Suprapubic skin (tissue), 4 donors: ENCODE data around the gene ZNF606. TPM values are rescaled to one million over a fixed set of nuclear protein-coding genes. Genes with fewer than 3 reads are reported as not detected.

Experiments used
- DNase-seq, 2 donors: peaks; one replicate each; pipeline ENCODE4 v3.0.0-alpha.2; 2019; ENCODE audit warnings: low spot score in 2 of 2
- H3K27ac ChIP-seq: fragments of 200-600 bp; sonication (generic); one replicate; pipeline ENCODE4 v1.5.1; 2019
- H3K27me3 ChIP-seq: fragments of 200-600 bp; sonication (generic); one replicate; pipeline ENCODE4 v1.5.1; 2019
- H3K36me3 ChIP-seq: fragments of 200-600 bp; sonication (generic); one replicate; pipeline ENCODE4 v1.5.1; 2019
- H3K4me1 ChIP-seq: fragments of 200-600 bp; sonication (generic); one replicate; pipeline ENCODE4 v1.5.1; 2019
- H3K4me3 ChIP-seq: fragments of 200-600 bp; sonication (generic); one replicate; pipeline ENCODE4 v1.5.1; 2019; ENCODE audit warnings: mild to moderate bottlenecking
- H3K9me3 ChIP-seq: fragments of 200-600 bp; sonication (generic); one replicate; pipeline ENCODE4 v1.5.1; 2019
- CTCF ChIP-seq, 2 donors: fragments of 200-600 bp in 1 of 2; fragments of 450-650 bp in 1 of 2; sonication (generic) in 1 of 2; IDR thresholded peaks; one replicate each; pipeline ENCODE4 v1.5.1; 2016 to 2019; ENCODE audit warnings: antibody characterized with exemption in 2 of 2, mild to moderate bottlenecking in 1 of 2, moderate library complexity in 1 of 2
- EP300 ChIP-seq: sonication (generic); formaldehyde crosslinking; IDR thresholded peaks from one replicate; pipeline ENCODE4 v1.6.1; 2017; ENCODE audit warnings: antibody characterized with exemption
- POLR2A ChIP-seq, 2 donors: fragments of 450-650 bp; IDR thresholded peaks; one replicate each; pipeline ENCODE4 v1.6.1; 2017; ENCODE audit warnings: antibody characterized with exemption in 2 of 2, mild to moderate bottlenecking in 2 of 2, moderate library complexity in 2 of 2
- POLR2AphosphoS5 ChIP-seq, 3 donors: sonication (generic); formaldehyde crosslinking; IDR thresholded peaks; one replicate each; pipeline ENCODE4 v1.6.1; 2017; ENCODE audit warnings: antibody characterized with exemption in 3 of 3
- WGBS: methylation state at CpG from one replicate; pipeline ENCODE4 v1.1.5; 2018; 5-methylcytosine and 5-hydroxymethylcytosine counted together
- total RNA-seq, 4 donors: library from RNA; depleted of rRNA; stranded (reverse); fragments of >200 nt; gene quantifications; one replicate each; pipeline ENCODE4 v1.1.0, GENCODE V29; 2016

ZNF606 gene
- total RNA-seq, 4 donors from 2014 or later: 4.0 to 21.9 (median 14.3) TPM

GRCh38 chr19:58044886-58045285 is 42.3 kb upstream of the ZNF606 start:
- no peaks in the 10 kb centered on the region for H3K27me3 ChIP-seq
- H3K9me3 ChIP-seq: peaks cover 21% of the 10 kb centered on the region
- H3K27ac ChIP-seq: no peak overlapping the region
- 95% methylated on average over 20 of the region's 26 CpGs for WGBS
- no peaks in the 10 kb centered on the region for H3K36me3 ChIP-seq
- no peak for DNase-seq
- H3K4me3 ChIP-seq: no peak overlapping the region
- H3K4me1 ChIP-seq: no peaks in the 10 kb centered on the region
- TF ChIP-seq CTCF (IDR thresholded peaks at IDR 0.05) (no peak), POLR2A (IDR thresholded peaks at IDR 0.05) (no peak), POLR2AphosphoS5 (IDR thresholded peaks at IDR 0.05) (no peak)

- DNase-seq: no peak
- no peak for TF ChIP-seq CTCF (IDR thresholded peaks at IDR 0.05)
- TF ChIP-seq POLR2A (IDR thresholded peaks at IDR 0.05): no peak
- Histone ChIP-seq H3K9me3 (peaks cover 16% of the 10 kb centered on the region), H3K4me1 (no peaks in the 10 kb centered on the region), H3K27me3 (no peaks in the 10 kb centered on the region), H3K4me3 (no peak overlapping the region), H3K36me3 (no peaks in the 10 kb centered on the region), H3K27ac (no peak overlapping the region)
- 66% methylated on average over 26 of the region's 42 CpGs for WGBS
Measured at GRCh38 chr19:58044391-58044790, 41.8 kb upstream of the ZNF606 start.

DNA sequence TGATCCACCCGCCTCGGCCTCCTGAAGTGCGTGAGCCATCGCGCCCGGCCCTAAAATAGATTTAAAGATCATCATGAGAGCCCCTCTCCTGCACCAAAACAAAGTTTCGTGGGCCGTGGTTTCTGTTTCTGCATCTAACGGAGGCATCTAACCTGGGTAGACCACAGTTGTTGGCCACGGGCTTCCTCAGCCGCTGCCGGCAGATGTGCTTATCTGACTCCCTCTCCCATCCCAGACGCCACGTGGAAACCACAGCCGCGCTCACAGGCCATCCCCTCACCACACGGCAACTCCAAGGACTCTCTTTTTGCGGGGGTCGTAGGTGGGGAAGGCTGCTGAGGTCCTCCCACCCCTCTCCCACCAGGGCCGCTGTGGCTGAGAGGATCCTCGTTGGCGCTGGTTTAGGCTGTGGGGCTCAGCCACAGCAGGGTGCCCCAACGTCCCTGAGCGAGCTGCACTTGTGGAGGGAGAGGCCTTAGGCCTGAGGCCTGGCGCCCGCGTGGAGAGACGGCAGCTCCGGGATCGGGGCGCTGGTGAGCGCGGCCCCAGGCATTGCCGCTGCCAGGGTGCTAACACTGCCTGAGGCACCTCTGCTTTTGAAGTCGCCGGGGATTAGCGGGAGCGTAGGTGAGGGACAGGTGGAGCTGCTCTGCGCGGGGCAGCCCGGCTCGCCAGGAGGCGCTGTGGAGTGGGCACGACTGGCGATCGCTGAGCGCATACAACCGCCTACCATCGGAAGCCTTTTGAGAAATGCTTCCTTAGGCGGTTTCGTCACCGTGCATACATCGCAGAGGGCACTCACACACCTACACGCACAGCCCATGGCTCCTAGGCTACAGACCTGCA is 40.1 kb upstream of the ZNF606 start:
- peaks cover 3% of the 10 kb centered on the region for H3K27me3 ChIP-seq
- no peaks in the 10 kb centered on the region for H3K4me1 ChIP-seq
- TF ChIP-seq EP300 (no peak), POLR2A (IDR thresholded peaks at IDR 0.05) (no peak), POLR2AphosphoS5 (IDR thresholded peaks at IDR 0.05) (no peak), CTCF (IDR thresholded peaks at IDR 0.05) (no peak)
- H3K36me3 ChIP-seq: no peaks in the 10 kb centered on the region
- 38% methylated on average over 28 of the region's 54 CpGs for WGBS
- H3K27ac ChIP-seq: no peak overlapping the region
- H3K9me3 ChIP-seq: peaks cover 14% of the 10 kb centered on the region
- DNase-seq: no peak
- H3K4me3 ChIP-seq: no peak overlapping the region

DNA sequence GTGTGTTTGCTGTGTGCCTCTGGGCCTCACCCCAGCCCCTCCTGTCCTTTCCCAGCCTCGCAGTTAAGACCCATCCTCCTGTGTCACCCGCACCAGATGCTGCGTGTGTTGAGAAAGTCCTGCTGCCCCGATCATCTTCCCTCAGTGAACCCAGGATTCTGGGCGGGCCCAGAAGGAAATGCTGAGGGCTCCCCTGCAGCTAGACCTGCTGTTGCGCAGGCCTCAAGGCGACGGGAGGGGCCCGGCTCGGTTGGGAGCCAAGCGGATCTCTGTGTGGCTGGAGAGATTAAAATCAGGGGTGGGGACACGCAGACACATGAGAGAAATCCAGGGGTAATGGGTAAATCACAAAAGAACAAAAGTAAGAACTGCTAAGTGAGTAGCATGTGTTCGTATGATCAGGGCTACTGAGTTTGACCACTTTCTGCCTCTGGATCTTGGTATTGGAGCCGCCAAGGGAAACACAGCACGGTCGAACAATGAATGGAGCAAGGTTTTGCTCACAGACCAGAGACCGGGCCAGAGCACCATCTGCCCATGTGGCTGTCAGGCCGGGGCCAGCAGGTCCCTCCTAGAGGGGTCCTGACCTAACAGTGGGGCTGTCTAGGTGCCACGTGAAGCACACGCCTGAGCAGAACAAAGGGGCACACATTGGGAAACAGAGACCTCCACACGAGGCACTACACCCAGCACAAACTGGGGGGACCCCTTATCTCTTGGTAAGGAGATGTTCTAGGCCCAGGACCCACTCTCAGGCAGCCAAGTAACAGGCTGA is 38.3 kb upstream of the ZNF606 start:
- Histone ChIP-seq H3K27me3 (peaks cover 7% of the 10 kb centered on the region), H3K4me3 (no peak overlapping the region), H3K36me3 (no peaks in the 10 kb centered on the region), H3K9me3 (peaks cover 5% of the 10 kb centered on the region), H3K4me1 (no peaks in the 10 kb centered on the region), H3K27ac (no peak overlapping the region)
- 89% methylated on average over 21 of the region's 21 CpGs for WGBS
- no peak for TF ChIP-seq CTCF (IDR thresholded peaks at IDR 0.05)
- TF ChIP-seq POLR2AphosphoS5 (IDR thresholded peaks at IDR 0.05): no peak
- no peak for TF ChIP-seq EP300
- TF ChIP-seq POLR2A (IDR thresholded peaks at IDR 0.05): no peak
- DNase-seq: no peak

GRCh38 chr19:58038688-58039204 is 36.1 kb upstream of the ZNF606 start:
- Histone ChIP-seq H3K27me3 (peaks cover 23% of the 10 kb centered on the region), H3K4me1 (peaks cover under 1% of the 10 kb centered on the region), H3K9me3 (peaks cover 6% of the 10 kb centered on the region), H3K36me3 (no peaks in the 10 kb centered on the region), H3K4me3 (no peak overlapping the region), H3K27ac (no peak overlapping the region)
- WGBS: 26% methylated on average over 8 of the region's 8 CpGs
- DNase-seq: no peak
- no peak for TF ChIP-seq EP300
- TF ChIP-seq CTCF (IDR thresholded peaks at IDR 0.05): no peak
- no peak for TF ChIP-seq POLR2AphosphoS5 (IDR thresholded peaks at IDR 0.05)
- TF ChIP-seq POLR2A (IDR thresholded peaks at IDR 0.05): no peak
